ENCODE data around the gene ACTR2.
"Not testable (repeated sequence)": the region's sequence is repeated elsewhere in the genome, so short reads cannot be mapped to it uniquely, and the experiment has no call there.

ACTR2 gene

DNA sequence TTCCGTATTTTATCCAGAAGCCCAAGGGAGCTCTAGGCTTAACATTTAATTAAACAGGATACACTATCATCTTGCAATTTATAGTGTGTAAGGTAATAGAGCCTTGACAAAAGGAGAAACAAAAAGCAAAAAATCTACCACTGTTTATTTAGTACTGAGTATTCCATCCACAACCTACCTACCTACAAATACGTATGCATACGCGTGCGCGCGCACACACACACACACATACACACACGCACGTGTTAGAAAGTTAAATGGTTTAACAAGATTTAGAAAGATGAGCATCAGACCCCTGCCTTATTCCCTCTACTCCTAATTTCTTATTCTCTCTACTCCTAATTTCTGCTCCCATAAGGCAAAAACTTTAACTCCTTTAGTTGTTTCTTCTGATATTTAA lies 14.6 kb upstream of the ACTR2 start:
- no peak overlapping the region for H3K4me3 ChIP-seq (replicated peaks; ENCODE audit: low read depth, low read length)
- DNase-seq (ENCODE audit: extremely low read depth, low read depth), result no peak
- TF ChIP-seq, protein P1, sequence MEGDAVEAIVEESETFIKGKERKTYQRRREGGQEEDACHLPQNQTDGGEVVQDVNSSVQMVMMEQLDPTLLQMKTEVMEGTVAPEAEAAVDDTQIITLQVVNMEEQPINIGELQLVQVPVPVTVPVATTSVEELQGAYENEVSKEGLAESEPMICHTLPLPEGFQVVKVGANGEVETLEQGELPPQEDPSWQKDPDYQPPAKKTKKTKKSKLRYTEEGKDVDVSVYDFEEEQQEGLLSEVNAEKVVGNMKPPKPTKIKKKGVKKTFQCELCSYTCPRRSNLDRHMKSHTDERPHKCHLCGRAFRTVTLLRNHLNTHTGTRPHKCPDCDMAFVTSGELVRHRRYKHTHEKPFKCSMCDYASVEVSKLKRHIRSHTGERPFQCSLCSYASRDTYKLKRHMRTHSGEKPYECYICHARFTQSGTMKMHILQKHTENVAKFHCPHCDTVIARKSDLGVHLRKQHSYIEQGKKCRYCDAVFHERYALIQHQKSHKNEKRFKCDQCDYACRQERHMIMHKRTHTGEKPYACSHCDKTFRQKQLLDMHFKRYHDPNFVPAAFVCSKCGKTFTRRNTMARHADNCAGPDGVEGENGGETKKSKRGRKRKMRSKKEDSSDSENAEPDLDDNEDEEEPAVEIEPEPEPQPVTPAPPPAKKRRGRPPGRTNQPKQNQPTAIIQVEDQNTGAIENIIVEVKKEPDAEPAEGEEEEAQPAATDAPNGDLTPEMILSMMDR (IDR thresholded peaks at IDR 0.05; ENCODE audit: low read depth, low read length, missing control alignments), result no peak

DNA sequence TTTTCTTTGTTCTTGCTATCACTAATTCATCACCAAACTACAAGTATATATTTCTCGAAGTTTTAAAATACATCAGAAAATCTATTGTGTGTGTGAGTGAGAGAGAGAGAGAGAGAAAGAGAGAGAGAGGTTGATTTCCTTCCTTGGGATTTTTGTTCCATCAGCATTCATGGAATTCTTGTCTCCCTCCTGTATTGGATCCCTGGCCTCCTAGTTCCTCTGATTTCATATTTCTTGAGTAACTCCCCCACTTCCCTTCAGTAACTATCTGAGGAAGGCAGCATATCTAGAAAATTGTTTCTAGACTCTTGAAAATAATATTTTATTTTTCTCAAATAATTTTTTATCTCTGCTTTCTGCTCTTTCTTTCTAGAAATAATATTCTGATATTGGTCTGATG lies 13.3 kb upstream of the ACTR2 start:
- TF ChIP-seq, protein P1 (IDR thresholded peaks at IDR 0.05; ENCODE audit: low read depth, low read length, missing control alignments), result no peak
- no peak for DNase-seq (ENCODE audit: extremely low read depth, low read depth)
- H3K4me3 ChIP-seq (replicated peaks; ENCODE audit: low read depth, low read length), result no peak overlapping the region

DNA sequence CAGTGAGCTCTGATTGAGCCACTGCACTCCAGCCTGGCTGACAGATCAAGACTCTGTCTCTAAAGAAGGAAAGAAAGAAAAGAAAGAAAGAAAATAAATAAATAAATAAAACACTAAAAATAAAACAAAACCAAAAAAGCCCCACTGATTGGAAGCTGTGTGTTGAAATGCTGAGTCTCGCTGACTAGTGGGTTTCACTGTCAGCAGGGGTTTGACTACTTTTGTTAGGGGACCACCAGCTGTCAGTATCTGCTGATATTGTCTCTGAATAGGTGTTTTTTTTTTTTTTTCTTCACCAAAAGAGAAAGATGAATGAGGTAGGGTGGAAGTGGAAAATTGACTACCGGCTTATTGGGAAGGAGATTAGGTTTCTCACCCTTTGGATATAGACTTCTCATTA lies 12.8 kb upstream of the ACTR2 start:
- TF ChIP-seq, protein P1 (IDR thresholded peaks at IDR 0.05; ENCODE audit: low read depth, low read length, missing control alignments), result no peak
- H3K4me3 ChIP-seq (replicated peaks; ENCODE audit: low read depth, low read length), result no peak overlapping the region
- no peak for DNase-seq (ENCODE audit: extremely low read depth, low read depth)

DNA sequence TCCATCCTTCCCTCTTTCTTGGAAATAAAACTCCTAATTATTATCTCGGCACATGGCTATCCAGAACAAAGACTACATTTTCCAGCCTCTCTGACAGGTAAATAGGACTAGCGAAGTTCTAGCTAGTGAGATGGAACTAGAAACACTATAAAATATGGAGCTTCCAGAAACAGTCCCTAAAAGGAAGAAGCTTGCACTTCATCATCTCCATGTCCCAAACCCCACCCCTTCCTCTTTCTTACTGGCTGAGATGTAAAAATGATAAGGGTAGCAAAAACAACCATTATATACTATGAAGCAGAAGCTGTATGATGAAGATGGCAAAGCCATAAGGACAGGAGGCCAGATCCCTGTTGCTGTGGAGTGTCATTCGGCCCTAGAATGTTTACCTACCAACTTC lies 11.7 kb upstream of the ACTR2 start:
- H3K4me3 ChIP-seq (replicated peaks; ENCODE audit: low read depth, low read length), result no peak overlapping the region
- no peak for DNase-seq (ENCODE audit: extremely low read depth, low read depth)
- TF ChIP-seq, protein P1 (IDR thresholded peaks at IDR 0.05; ENCODE audit: low read depth, low read length, missing control alignments), result no peak

DNA sequence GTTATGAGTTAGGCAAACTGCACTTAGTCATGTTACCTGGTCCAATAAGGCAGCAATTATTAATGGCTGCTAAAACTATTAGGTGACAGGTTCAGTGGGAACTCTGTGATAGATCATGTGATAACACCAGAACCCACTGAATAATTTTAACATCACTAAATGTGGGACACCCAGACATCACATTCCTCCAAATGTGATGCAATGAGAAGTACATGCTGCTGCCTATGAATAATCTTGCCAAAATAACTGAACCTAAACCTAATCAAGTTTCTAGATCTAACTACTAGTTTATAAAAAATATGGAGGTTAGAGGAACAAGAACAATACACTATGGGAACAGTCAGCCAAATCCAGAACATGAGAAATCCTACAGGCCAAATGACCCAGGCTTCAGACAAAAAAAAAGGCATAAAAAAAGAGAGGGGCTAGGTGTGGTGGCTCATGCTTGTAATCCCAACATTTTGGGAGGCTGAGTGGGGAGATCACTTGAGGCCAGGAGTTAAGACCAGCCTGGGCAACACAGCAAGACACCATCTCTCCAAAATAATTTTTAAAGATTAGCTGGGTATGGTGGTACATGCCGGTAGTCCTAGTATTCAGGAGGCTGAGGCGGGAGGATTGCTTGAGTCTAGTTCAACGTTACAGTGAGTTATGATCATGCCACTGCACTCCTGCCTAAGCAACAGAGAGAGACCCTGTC lies 7.0 kb upstream of the ACTR2 start:
- DNase-seq (ENCODE audit: extremely low read depth, low read depth), result no peak
- TF ChIP-seq, protein P1 (IDR thresholded peaks at IDR 0.05; ENCODE audit: low read depth, low read length, missing control alignments), result no peak
- no peak overlapping the region for H3K4me3 ChIP-seq (replicated peaks; ENCODE audit: low read depth, low read length)

DNA sequence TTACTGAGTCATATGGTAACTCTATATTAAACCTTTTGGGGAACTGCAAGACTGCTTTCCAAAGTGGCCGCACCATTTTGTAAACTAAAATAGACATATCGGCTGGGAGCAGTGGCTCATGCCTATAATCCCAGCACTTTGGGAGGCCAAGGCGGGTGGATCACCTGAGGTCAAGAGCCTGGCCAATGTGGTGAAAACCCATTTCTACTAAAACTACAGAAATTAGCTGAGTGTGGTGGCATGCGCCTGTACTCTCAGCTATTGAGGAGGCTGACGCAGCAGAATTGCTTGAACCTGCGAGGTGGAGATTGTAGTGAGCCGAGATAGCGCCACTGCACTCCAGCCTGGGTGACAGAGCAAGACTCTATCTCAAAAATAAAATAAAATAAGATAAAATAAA lies 6.4 kb upstream of the ACTR2 start:
- H3K4me3 ChIP-seq (replicated peaks; ENCODE audit: low read depth, low read length); DNase-seq (ENCODE audit: extremely low read depth, low read depth): not testable (repeated sequence)

DNA sequence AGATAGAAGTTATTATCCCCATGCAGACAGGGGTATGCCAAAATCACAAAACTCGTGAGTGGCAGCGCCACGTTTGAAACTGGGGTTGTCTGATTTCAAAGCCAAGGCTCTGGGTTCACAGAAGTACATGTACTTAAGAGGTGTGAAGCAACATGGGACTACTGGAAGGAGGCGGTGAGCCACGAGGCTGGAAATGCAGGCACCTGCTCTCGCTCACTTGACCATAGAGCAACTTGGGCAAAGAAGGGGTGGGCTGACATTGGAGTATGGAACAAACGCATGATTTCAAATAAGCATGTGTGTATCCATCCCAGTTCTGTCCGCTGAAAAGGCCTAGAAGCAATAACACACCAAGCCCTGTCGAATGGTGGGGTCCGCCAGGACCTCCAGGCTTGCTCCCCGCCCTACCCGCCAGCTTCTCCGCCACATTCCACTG lies 593 bp upstream of the ACTR2 start:
- no peak for DNase-seq (ENCODE audit: extremely low read depth, low read depth)

More for the DNA sequence above, 593 bp upstream of the ACTR2 start:
- TF ChIP-seq, protein P1 (IDR thresholded peaks at IDR 0.05; ENCODE audit: low read depth, low read length, missing control alignments), result no peak
- H3K4me3 ChIP-seq (replicated peaks; ENCODE audit: low read depth, low read length), result peak overlapping the region; percentile 62
